Stimulated activated CD4-positive, alpha-beta T cell treated with anti-CD3 and anti-CD28 coated beads, Interleukin-2, amount 100 ng/mL, for 24 hours (primary cell): ENCODE results near the gene TOMM70.
"Not testable (repeated sequence)": the region's sequence is repeated elsewhere in the genome, so short reads cannot be mapped to it uniquely, and the experiment has no call there.

ENCODE experiments used
- DNase-seq, 2 donors: peaks; one replicate each; pipeline ENCODE4 v3.0.0-alpha.2; 2020

TOMM70 gene

DNA sequence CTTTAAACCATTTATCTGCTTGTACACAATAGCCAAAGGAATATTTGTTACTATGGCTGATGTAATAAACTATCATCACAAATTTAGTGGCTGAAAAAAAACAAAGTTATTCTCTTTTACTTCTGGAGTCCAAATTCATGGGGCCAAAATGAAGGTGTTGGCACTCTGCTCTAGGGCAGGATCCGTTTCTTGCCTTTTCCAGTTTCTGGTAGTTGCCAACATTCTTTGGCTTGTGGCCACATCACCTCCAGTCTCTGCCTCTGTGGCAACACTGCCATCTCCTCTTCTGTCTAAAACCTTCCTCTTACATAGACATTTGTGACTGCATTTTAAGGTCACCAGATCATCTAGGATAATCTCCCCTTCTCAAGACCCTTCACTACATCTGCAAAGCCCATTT lies 39.0 kb downstream of the TOMM70 start:
- DNase-seq, result no peak

DNA sequence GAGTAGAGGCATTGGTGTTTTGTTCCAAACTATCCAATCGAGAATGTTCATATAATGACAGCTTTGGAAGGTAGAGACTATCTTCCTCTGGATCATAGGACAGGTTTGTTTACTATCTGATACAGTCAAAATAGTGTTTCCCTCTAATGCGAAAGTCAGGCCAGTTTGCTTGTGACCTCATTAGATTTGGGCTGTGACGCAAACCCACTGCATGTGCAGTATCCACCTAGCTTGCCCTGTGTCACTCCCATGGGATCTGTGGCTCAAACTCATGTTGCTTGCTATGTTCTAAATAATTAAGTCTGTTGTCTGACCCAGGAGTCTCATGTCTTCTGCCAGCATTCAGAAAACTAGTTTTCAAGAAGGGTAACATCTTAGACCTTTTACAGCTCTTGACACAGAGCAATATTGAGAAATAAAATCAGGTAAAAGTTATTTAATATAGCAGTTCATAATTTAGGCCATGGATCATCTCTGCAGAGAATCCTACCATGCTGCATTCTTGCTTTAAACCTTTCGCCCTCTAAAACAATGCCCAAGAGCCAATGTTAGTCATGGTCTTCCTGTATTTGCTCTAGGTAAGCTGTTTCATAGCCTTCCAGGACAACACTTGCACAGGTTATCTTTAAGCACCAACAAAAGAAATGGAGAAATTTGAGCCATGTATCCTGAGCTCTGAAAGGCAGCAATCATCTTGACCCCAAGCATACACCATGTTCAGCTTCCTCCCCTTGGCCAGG lies 40.0 kb downstream of the TOMM70 start:
- DNase-seq, result no peak

DNA sequence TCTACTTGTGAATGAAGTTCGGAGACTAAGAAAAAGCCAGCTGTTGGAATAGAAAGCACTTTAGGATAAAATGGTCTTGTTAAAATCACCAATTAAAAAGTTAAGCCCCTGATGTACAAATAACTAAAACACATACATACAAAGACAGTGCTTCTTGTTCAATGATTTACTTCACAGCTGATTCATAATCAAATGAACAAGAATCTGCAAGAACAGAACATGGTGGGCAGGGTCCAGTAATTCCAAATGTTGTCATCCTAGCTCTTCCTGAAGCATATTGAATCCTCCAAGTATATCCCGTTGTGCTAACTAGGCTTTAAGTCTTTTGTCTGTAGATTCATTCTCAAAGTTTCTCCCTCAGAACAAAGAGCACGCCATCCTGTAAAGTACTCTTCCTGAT lies 41.9 kb downstream of the TOMM70 start:
- no peak for DNase-seq

DNA sequence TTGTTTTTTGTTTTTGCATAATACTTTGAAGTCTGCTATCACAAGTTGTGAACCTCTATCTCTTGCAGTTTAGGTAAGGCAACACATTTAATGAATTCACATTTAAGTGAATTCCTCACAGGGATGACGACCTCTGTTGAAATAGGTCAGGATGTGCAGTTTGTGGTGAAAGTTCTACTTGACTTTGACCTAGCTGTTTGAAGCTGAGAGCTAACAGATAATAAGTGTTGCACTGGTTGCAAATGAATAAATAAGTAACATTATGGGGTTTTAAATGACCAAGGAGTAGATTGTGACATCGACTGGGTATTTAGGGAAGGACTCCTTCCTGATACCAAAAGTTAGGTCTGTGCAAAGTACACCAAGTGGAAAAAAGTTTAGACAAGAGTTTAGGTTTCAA lies 42.5 kb downstream of the TOMM70 start:
- DNase-seq, result no peak

DNA sequence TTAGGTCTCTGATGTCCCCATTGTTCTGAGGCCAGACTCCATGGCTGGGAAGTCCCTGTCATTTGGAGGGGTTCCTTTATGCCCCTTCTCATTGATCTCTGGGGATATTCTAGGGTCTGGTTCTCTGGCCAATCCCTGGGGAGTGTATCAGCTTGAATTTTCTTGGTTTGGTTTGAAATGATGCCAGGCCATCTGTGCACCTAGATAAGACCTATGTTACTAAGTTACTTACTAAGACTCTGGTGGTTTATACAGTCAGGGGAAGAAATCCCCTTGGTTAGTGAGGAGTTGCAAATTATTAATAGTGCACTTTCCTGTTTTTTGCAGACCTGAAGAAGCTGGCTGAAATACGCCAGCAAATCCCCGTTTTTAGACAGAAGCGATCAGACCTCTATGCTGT lies 46.0 kb downstream of the TOMM70 start:
- no peak for DNase-seq

DNA sequence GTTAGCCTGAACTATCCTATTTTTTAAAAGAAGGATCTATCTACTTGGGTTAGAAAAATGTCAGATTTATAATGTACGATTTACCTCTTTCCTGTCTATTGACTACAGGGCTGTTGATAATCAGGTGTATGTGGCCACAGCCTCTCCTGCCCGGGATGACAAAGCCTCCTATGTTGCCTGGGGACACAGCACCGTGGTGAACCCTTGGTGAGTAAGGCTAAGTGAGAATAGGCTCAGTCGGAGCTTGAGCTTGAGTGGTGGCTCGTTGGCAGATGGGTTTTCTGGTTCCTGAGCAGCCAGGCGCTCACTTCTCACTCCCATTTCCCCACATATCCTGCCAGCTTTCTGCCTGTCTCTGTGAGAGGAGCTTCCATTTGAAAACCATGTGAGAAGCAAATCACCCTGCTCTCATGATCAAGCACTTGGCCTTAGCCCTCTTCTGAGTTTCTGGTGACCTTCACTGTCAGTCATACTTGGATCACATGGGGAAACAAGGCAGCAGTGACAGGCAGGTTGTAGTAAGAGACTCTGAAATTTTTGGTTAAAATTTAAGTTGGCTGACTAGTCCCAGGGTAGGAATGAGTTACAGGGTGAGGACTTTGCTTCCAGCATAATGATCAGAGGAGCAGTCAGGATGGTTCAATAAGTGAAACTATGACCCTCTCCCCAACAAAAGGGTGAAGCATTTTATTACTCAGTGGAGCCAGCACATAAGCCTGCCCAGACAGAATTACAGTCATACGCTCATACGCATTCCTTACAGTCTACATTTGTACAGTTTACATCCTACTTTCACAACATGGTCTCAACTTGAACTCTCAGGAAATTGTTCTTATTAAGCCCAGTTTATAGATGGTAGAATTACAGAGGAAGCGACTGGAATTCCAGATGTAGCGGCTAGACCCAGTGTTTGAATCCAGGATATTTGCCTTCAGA lies 48.3 kb downstream of the TOMM70 start:
- no peak for DNase-seq

DNA sequence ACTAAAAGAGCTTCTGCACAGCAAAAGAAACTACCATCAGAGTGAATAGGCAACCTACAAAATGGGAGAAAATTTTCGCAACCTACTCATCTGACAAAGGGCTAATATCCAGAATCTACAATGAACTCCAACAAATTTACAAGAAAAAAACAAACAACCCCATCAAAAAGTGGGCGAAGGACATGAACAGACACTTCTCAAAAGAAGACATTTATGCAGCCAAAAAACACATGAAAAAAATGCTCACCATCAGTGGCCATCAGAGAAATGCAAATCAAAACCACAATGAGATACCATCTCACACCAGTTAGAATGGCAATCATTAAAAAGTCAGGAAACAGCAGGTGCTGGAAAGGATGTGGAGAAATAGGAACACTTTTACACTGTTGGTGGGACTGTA lies 49.1 kb downstream of the TOMM70 start:
- not testable (repeated sequence) for DNase-seq

DNA sequence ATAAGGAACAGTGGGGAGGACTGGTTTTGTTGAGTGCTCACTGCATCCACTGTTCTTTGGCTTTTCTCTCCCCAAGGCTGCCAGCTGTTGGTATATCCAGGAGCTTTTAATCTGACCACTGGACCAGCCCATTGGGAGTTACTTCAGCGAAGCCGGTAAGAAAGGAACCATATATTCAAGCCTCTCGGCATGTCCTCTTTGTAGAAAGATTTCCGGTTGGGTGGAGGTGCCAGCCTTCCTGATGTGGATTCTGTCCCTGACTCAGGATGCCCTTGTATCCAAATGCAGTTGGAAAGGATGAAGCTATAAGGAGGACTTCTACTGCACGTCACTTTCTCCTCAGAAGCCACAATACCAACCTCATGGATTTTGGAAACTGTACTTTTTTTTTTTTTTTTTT lies 52.2 kb downstream of the TOMM70 start:
- no peak for DNase-seq

DNA sequence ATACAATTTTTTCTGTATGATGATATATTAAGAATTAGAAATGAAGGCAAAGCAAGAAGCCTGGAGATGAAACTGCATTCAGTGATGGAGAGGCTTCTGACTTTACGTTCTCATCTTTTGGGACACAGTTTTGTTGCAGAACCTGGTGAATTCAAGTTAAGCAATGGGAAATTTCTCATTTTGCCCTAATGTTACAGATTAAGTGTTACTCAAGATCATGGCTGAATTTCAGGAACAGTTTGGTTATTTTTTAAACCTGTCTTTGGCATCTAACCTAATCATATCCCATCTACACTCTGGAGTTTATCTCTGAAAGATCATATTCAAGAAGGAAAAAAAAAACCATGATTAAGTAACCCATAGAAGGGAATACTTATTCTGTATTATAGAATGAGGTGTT lies 60.4 kb downstream of the TOMM70 start:
- no peak for DNase-seq

DNA sequence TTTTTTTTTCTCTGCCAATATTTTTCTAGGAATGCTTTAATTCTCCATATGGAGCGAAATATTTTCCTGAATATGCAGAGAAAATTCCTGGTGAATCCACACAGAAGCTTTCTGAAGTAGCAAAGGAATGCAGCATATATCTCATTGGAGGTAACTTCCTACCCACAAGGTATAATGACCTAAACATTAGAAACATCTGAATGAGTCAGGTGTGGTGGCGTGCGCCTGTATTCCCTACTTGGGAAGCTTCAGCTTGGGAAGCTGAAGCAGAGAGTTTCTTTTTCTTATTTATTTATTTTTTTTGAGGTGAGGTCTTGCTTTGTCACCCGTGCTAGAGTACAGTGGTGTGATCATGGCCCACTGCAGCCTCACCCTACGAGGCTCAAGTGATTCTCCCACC lies 61.1 kb downstream of the TOMM70 start:
- DNase-seq, result no peak

DNA sequence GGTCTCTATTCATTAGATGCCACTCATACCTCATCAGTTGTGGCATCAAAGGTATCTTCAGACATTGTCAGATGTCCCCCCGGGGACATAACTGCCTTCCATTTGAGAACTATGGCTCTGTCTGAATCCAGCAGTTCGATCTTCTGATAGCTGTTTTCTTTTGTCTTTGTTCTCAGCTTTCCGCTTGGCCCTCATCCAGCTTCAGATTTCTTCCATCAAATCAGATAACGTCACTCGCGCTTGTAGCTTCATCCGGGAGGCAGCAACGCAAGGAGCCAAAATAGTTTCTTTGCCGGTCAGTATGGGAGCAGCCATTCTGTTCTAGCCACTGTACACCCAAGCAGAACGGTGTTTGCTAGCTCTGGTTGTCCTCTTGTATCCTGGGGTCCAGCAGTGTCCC lies 62.0 kb downstream of the TOMM70 start:
- DNase-seq, result no peak

DNA sequence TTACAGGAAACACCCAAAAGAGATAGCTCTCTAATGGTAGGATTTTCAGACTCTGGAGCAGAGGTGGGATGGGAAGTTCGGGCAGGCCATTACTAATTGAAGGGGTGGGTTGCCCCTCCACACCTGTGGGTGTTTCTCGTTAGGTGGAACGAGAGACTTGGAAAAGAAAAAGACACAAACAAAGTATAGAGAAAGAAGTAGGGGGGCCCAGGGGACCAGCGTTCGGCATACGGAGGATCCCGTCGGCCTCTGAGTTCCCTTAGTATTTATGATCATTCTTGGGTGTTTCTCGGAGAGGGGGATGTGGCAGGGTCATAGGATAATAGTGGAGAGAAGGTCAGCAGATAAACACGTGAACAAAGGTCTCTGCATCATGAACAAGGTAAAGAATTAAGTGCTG lies 64.7 kb downstream of the TOMM70 start:
- DNase-seq, result not testable (repeated sequence)

DNA sequence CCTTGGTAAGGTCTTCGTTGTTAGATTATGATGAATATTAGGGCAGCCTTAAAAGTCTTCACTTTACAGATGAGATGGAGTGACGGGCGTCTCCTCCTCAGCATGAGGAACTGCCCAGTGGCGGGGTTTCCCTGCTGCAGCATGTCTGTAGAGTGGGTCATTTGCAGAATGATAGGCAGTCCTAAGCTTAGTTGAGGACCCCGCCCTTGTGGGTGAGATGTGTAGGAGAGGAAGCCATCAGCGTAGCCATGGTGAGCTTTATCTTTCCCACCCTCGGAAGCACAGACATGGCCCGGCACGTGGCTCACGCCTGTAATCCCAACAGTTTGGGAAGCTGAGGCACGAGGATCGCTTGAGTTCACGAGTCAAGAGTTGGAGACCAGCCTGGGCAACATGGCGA lies 65.5 kb downstream of the TOMM70 start:
- DNase-seq, result peak; percentile 24 to 38

DNA sequence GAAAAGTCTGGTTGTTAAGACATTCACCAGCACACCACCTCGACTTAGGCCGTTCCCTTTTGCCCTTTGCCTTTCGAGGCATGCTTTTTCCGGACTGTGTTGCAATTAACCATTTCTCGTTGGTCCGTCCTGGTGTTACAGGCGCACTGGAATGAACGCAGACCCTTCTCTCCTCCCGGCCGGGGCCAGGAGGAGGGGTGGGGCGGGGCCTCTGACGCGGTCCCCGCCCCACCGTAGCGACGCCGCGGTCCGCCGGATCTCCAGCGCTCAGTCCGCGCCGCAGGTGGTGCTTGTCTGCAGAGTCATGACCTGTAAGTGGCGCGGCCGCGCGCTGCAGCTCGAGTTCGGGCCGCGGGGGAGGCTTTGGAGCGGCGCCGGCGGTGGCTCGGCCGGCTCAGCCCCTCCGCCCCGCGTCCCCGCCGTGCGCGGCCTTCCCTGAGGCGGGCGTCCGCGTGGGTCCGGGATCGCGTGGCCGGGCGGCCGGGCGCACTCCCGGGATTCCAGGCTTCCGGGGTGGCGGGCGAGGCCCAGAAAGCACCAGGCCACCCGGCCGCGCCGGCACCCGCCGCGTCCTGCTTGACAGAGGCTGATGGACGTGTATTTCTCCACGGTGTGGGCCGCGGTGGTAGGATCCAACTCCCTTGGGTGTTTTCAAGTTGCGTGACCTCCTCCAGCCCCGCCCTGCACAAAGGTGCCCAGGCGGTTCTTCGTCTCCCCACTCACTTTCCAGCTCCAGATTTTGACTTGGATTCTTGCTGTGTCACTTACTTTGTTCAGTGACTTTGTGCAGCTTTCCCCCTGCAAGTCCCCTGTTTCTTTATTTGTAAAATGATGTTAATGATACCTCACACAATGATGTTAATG lies 66.2 kb downstream of the TOMM70 start, which contains the start of gene NIT2:
TSS of gene NIT2 (plus strand) at position 270 of the 864 bp plus-strand sequence. CDS start at position 305, 35 bp downstream.
- peak; percentile 82 to 85 for DNase-seq

DNA sequence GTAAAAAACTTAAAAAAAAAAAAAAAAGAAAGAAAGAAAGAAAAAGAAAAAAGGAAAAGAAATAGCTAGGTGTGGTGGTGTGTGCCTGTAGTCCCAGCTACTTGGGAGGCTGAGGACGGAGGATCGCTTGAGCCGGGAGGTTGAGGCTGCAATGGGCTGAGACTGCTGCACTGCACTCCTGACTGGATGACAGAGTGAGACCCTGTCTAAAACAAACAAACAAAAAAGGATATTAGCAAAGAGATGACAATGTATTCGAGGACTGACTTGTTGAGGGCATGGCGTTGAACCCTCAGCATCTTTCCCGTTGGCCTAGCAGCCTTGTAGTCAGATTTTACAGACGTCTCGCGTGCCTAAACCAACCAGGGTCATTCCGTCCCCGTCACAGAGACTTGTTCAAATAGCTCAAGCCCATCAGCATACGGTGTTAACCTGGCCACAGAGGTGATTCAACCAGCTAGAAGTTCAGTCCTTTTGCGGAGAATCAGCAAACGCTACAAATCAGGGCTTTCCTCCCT lies 66.9 kb downstream of the TOMM70 start:
- no peak for DNase-seq

DNA sequence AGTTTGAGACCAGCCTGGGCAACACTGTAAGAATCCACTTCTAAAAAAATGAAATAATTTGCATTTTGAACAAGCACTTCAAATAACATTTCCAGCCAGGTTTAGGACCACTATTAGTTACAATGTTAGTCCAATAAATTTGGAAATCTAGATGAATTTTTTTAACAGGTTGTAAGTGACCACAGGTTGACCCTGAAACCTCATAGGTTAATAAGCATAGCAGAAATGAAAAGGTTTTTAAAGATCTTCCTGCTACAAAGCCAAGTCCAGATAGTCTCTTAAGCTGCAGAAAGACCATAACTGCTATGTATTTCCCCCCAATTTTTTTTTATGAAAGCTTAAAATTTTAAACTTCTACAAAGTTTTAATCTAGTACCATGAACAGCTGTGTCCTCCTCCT lies 67.8 kb downstream of the TOMM70 start:
- DNase-seq, result no peak

DNA sequence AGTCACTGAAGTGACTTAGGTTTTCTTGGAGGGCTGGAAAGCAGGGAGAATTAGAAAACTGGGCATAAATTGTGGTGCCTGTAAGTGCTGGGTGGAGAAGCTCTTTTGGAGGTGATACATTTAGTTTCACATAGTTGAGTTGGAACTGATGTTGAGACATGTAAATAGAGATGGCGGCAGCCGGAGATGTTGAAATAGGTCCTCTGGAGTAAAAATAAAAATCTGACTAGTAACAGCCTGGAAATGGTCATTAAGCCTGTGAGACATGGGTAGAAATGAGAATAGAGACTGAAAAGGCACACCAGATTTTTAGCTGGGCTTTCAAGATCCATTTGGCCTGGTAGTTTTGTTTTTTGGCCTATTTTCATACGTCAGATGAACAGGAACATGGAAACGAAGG lies 69.2 kb downstream of the TOMM70 start:
- DNase-seq, result no peak

DNA sequence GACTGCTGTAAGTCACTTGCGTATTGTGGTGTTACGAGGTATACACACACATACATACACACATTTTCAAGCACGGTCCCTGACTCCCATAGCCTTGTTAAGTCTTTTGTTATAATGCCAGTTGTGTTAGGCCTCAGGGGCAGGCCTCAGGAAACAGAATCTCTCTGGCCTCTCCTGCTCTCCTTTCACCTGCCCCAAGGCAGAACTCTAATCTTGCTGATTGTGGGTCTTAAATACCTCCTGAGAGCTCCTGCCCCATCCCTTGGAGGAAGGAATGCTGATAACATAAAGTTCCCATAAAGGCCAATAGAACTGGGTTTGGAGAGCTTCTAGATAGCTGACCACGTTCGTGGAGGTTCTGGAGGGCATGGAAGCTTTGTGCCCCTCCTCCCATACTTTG lies 70.2 kb downstream of the TOMM70 start:
- DNase-seq, result no peak

DNA sequence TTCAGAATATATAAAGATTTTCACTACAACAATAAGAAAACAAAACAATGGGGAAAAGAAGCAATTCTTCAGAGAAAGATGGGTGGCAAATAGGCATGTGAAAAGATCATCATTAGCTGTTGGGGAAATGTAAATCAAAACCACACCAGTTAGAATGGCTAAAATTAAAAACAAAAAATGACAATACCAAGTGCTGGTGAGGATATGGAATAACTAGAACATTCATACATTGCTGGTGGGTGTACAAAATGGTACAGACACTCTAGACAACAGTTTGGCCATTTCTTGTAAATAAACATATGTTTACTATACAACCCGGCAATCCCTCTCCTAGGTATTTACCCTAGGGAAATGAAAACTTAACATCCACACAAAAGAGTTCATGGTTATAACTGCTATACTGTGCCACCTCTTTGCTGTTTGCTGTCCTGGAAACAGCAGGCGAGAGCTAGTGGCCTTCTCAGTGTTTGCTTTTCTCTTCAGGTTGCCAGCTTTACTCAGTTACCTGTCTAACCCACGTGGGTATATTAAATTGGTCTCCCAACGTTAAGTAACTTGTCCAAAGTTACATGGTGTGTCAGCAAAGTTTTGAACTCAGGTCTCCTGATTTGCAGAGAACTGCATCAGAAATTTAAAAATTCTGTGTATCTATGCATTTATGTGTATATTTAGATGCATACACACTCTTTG lies 70.9 kb downstream of the TOMM70 start:
- no peak for DNase-seq

DNA sequence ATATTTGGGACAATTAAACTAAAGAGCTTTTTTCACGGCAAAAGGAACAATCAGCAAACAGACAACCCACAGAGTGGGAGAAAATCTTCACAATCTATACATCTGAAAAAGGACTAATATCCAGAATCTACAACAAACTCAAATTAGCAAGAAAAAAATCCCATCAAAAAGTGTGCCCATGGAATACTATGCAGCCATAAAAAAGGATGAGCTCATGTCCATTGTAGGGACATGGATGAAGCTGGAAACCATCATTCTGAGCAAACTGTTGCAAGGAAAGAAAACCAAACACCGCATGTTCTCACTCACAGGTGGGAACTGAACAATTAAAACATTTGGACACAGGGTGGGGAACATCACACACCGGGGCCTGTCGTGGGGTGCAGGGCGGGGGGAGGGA lies 73.5 kb downstream of the TOMM70 start:
- DNase-seq, result not testable (repeated sequence)

DNA sequence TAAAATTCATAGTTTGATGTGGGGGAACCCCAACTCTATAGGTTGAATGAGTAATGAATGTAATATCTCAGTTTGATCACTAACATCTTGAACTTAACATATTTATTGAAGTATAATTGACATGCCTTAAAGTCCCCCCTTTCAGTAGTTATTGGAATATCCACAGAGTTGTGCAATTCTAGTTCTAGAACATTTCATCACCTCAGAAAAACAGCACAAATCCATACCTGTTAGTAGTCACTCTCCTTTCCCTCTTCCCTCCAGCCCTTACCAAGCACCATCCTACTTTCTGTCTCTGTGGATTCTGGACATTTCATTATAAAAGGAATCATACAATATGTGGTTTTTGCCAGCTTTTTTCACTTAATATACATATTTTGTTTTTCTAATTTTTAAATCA lies 75.1 kb downstream of the TOMM70 start:
- no peak for DNase-seq

DNA sequence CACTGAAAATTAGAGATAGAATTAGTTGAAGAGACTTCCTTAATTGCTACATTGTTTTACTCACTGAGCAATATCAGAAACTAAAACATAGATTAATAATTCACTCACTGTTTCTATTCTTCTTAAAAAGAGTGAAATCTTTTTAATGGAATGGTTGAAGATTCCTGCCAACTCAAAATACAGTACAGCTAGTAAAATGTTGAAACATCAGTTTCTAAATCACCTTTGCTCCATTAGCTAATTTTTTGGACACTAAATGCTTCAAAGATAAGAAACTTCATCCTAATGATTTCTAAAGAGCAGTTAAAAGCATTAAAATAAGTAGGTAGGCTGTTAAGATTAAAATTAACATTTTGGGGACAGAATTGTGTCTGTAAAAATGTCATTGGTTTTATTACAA lies 76.8 kb downstream of the TOMM70 start:
- DNase-seq, result no peak
